ENCODE results near the gene CDT1.

Gene CDT1

GRCh38 chr16:88804173-88804551 lies 573 bp downstream of the CDT1 start:
- in situ Hi-C loops (cut with MboI; ENCODE audit: low sequenced_read_pairs) = no loop called here

GRCh38 chr16:88804552-88805339 lies 1.2 kb downstream of the CDT1 start:
- in situ Hi-C loops (cut with MboI; ENCODE audit: low sequenced_read_pairs) = no loop called here

- in situ Hi-C loops (cut with MboI; ENCODE audit: low sequenced_read_pairs) = no loop called here
Observed at GRCh38 chr16:88805340-88805715, 1.7 kb downstream of the CDT1 start.

- in situ Hi-C loops (cut with MboI; ENCODE audit: low sequenced_read_pairs) = no loop called here
Observed at GRCh38 chr16:88805887-88806393, 2.4 kb downstream of the CDT1 start.

GRCh38 chr16:88806491-88807111 lies 3.0 kb downstream of the CDT1 start:
- in situ Hi-C loops (cut with MboI; ENCODE audit: low sequenced_read_pairs) = no loop called here

- in situ Hi-C loops (cut with MboI; ENCODE audit: low sequenced_read_pairs) = no loop called here
Observed at GRCh38 chr16:88807142-88807625, 3.6 kb downstream of the CDT1 start.

- in situ Hi-C loops (cut with MboI; ENCODE audit: low sequenced_read_pairs) = no loop called here
Observed at GRCh38 chr16:88807626-88808453, 4.3 kb downstream of the CDT1 start.

GRCh38 chr16:88809068-88809675 lies 5.6 kb downstream of the CDT1 start:
- in situ Hi-C loops (cut with MboI; ENCODE audit: low sequenced_read_pairs) = no loop called here

GRCh38 chr16:88809676-88810165 lies 6.1 kb downstream of the CDT1 start:
- in situ Hi-C loops (cut with MboI; ENCODE audit: low sequenced_read_pairs) = no loop called here

GRCh38 chr16:88810166-88810911 lies 6.8 kb downstream of the CDT1 start:
- in situ Hi-C loops (cut with MboI; ENCODE audit: low sequenced_read_pairs) = no loop called here

- in situ Hi-C loops (cut with MboI; ENCODE audit: low sequenced_read_pairs) = no loop called here
Observed at GRCh38 chr16:88810912-88811768, 7.6 kb downstream of the CDT1 start.

- in situ Hi-C loops (cut with MboI; ENCODE audit: low sequenced_read_pairs) = no loop called here
Observed at GRCh38 chr16:88811769-88812512, 8.4 kb downstream of the CDT1 start, which contains the start of gene APRT. TSS of gene APRT (minus strand) at chr16:88811928. CDS start at chr16:88811899, 29 bp downstream.

GRCh38 chr16:88812513-88813268 lies 9.1 kb downstream of the CDT1 start:
- in situ Hi-C loops (cut with MboI; ENCODE audit: low sequenced_read_pairs) = no loop called here

GRCh38 chr16:88813269-88814143 lies 9.9 kb downstream of the CDT1 start:
- in situ Hi-C loops (cut with MboI; ENCODE audit: low sequenced_read_pairs) = no loop called here

GRCh38 chr16:88814144-88814502 lies 10.5 kb downstream of the CDT1 start:
- in situ Hi-C loops (cut with MboI; ENCODE audit: low sequenced_read_pairs) = no loop called here

- in situ Hi-C loops (cut with MboI; ENCODE audit: low sequenced_read_pairs) = no loop called here
Observed at GRCh38 chr16:88815227-88815626, 11.6 kb downstream of the CDT1 start.

Measured in hTERT RPE-1 (cell line).